Amniotic epithelial cell (primary cell): ENCODE results near the gene SLC35C1.
A peak's percentile ranks its signal among the peaks of the same experiment; 100 is the strongest.

Experiments
- DNase-seq: peaks from one replicate; pipeline ENCODE4 v3.0.0-alpha.2; 2010; ENCODE audit warnings: low read depth

The SLC35C1 gene

GRCh38 chr11:45804761-45805304 lies at the start of gene SLC35C1:
Gene SLC35C1, plus strand, starts transcription at chr11:45805149. Its CDS starts 653 bp downstream, at chr11:45805802.
- DNase-seq, result peak; percentile 90

- DNase-seq, result no peak
Observed at GRCh38 chr11:45755281-45755859, 49.6 kb upstream of the SLC35C1 start.

DNA sequence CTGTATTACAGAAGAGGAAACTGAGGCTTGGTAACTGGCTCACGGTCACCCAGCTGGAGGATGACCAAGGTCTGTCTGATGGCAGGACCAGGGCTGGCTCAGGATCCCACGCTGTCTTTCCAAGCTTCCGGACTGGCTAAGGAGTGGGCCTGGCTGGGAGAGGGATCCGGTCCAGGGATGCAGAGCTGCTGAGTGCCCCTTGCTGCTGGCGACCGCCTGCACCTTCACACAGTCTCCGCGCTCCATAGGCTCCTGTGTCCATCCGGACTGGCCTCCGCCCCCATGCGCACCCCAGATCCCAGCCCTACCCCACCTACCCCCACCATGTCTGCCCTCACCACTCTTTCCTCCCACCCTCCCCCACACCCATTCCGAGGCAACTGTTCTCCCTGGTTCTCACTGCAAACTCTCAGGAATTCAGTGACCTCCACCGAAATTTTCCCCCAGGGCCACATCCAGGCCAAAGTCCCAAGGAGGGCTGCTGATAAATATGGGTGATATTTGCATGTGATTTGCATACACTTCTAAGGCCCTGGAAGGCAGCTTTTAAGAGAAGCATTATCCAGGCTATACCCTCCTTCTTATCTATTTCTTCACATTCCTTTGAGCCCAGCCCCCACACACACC lies 48.5 kb upstream of the SLC35C1 start:
- DNase-seq, result no peak

DNA sequence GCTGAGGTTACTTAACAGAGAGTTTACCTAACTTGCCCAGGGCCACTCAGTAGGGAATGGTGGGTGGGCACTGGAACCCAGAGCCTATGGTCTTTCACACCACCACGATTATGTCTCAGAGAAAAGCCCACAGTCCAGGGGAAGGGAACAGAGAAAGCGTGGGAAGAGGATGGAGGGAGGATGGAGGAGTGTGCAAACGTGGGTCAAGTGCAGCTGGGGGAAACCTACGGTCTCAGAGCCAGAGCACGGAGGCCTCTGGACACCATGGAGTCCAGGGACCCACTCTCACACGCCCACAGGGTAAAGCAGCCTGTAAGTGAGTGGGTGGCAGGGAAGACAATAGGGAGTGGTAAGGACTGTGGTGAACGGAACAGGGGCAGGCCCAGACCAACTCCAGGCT lies 47.3 kb upstream of the SLC35C1 start:
- DNase-seq, result no peak

DNA sequence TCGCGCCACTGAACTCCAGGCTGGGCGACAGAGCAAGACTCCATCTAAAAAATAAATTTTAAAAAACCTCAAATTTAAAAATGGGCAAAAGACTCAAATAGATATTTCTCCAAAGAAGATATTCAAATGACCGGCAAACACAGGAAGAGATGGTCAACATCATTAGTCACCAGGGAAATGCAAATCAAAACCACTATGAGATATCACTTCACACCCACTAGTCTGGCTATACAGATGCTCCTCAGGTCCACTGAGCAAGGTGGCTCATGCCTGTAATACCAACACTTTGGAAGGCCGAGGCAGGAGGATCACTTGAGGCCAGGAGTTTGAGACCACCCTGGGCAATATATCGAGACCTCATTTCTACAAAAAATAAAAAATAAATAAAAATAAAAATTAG lies 43.3 kb upstream of the SLC35C1 start:
- DNase-seq, result no peak

- DNase-seq, result no peak
Observed at GRCh38 chr11:45765107-45765668, 39.8 kb upstream of the SLC35C1 start.

- peak; percentile 7 for DNase-seq
Observed at GRCh38 chr11:45765836-45766235, 39.1 kb upstream of the SLC35C1 start.

- DNase-seq, result no peak
Observed at GRCh38 chr11:45766469-45766868, 38.5 kb upstream of the SLC35C1 start.

GRCh38 chr11:45768486-45768885 lies 36.5 kb upstream of the SLC35C1 start:
- no peak for DNase-seq

DNA sequence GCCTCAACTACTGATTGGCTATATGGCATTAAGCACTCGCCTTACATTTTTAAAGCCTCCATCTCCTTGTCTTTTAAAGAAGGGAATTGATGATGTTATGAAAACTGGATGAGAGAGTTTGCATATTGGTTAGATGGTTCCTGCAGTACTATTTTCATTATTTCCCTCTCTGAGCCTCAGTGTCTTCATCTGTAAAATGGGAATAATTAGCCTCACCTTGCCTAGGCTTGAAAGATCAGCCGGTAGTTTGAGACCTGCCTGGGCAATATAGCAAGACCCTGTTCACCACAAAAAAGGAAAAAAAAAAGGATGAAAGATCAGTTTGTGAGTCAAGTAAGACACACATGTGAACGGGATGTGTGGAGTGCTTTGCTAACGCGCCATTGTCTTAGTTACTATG lies 35.0 kb upstream of the SLC35C1 start:
- no peak for DNase-seq

DNA sequence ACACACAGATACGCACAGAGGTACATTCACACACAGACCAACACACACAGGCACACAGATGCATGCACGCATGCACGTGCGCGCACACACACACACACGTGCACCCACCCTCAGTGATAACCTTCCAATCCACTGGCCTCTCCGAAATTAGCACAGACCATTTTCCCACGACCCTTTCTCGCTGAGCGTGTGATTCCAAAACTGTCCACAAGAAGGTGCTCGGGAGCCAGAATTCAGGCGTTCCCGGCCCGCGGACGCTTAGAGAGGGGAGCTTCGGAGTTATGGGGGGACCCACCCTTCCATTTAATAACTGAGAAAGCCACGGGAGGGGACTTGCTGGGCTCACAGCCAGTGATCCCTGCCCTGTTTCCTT lies 33.8 kb upstream of the SLC35C1 start:
- peak; percentile 39 for DNase-seq

- peak; percentile 60 for DNase-seq
Observed at GRCh38 chr11:45771566-45772448, 33.1 kb upstream of the SLC35C1 start.

DNA sequence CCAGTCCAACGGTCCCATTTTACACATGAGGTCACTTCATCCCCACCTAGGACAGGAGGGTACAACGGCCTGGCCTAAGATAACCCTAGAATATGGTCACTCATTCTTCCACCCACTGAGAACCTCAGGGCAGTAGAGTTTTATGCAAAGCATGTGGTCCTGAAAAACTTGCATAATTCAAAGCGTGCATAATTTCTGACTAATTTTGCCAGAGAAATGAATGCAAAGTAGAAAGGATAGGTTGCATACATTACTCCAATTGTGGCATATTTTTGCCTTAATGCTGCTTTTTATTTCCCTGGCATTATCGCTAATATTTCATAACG lies 32.5 kb upstream of the SLC35C1 start:
- DNase-seq, result no peak

DNA sequence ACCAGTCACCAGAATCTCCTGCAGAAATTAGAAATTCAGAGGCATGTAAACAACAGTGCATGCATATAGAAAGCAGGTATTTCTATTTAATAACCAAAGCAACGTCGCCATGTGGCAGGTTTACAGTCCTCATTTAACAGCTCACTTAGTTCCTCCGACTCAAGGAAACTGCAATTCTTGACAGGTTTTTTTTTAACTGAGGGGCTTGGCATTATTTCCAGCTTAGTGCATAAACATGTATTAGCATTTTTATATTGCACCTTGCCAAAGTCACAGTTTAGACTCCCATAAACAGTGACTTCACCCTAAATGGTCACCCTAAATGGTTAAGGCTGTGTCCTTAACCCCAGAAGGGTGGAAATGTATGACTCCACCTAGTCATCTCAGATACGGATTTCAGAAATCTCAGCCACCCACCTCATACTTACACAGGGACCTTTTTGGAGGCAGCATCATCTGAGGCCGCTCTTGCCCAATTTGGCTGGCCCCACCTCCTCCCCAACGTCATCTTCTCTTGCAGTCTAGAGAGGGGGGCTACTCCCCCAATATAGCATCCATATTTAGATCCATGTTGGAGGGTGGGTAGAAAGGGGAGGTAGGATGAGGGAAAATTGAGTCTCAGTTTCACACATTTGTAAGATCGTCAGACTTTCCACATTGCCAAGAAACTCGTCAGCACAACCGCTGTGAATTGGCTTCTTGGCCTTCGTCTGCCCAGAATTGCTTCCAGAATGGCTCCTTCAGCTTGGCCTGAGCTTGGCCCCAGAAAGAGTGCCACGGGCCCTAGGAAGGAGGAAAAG lies 31.8 kb upstream of the SLC35C1 start:
- DNase-seq, result no peak

- DNase-seq, result no peak
Observed at GRCh38 chr11:45773786-45774655, 30.9 kb upstream of the SLC35C1 start.

- no peak for DNase-seq
Observed at GRCh38 chr11:45774786-45775185, 30.2 kb upstream of the SLC35C1 start.

- DNase-seq, result peak; percentile 80
Observed at GRCh38 chr11:45777127-45777969, 27.6 kb upstream of the SLC35C1 start.

GRCh38 chr11:45778341-45778740 lies 26.6 kb upstream of the SLC35C1 start:
- no peak for DNase-seq

GRCh38 chr11:45779602-45780001 lies 25.3 kb upstream of the SLC35C1 start:
- DNase-seq, result no peak

GRCh38 chr11:45786272-45786671 lies 18.7 kb upstream of the SLC35C1 start:
- no peak for DNase-seq
